Measurements from ENCODE around the gene COP1. TPM values are rescaled to one million over a fixed set of nuclear protein-coding genes. Genes with fewer than 3 reads are reported as not detected.

COP1 gene
- total and polyA plus RNA-seq, 2 of the 4 experiments (the other 2 are of a cell fraction) = 17.8 to 35.0 TPM

DNA sequence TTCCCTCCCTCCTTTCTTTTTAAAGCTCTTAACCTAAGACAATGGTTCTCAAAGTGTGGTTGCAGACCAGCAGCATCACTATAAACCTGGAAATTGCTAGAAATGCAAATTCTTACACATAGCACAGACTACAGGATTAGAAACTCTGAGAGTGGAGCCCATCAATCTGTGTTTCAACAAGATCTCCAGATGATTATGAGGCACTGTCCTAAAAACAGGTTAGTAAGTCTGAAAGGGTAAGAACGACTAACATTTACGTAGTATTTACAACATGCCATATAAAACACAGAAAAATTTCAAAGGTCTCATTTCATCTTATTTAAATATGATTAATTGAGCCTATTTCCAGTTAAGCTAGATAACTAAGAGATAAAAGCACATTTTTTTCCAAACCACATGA, 138.8 kb downstream of the COP1 start:
- Histone ChIP-seq H3K18ac (ENCODE audit: low read depth, low read length) (no peak overlapping the region), H4K20me1 (ENCODE audit: insufficient read depth, low read length) (no peaks in the 10 kb centered on the region), H3K23ac (ENCODE audit: low read depth, low read length) (no peak overlapping the region), H3K14ac (replicated peaks; ENCODE audit: low read depth, low read length) (no peak overlapping the region), H2AK9ac (replicated peaks; ENCODE audit: low read depth, low read length, poor library complexity) (no peak overlapping the region), H3K9me1 (ENCODE audit: insufficient read depth, low read length) (peaks cover 12% of the 10 kb centered on the region), H3K56ac (ENCODE audit: extremely low read depth, insufficient read depth, low read length) (no peak overlapping the region), H2BK120ac (ENCODE audit: low read depth, low read length) (no peak overlapping the region), H3K4me1 (ENCODE audit: control insufficient read depth, insufficient read depth, low read length) (no peaks in the 10 kb centered on the region), H4K8ac (ENCODE audit: low read depth in 2 of 2, low read length in 2 of 2) (no peak overlapping the region), H2AFZ (replicated peaks; ENCODE audit: low read length, poor library complexity) (no peak overlapping the region), H3K4me3 (ENCODE audit: insufficient read depth, low read depth, low read length) (no peak overlapping the region), H2AK5ac (ENCODE audit: low read depth, low read length) (no peak overlapping the region), H3K27ac (ENCODE audit: insufficient read depth, low read length) (no peak overlapping the region), H4K91ac (ENCODE audit: insufficient read depth, low read depth, low read length) (no peak overlapping the region), H3K4me2 (ENCODE audit: low read depth, low read length) (no peak overlapping the region), H3K36me3 (ENCODE audit: control insufficient read depth, insufficient read depth, low read length) (peaks cover 4% of the 10 kb centered on the region; the same call in 1 of the 2 replicates), H3K4ac (ENCODE audit: low read depth, low read length) (no peak overlapping the region), H3K79me1 (ENCODE audit: low read depth in 1 of 2, low read length in 2 of 2) (peaks cover 11 to 20% of the 10 kb centered on the region in 2 experiments), H3K27me3 (ENCODE audit: control insufficient read depth, insufficient read depth, low read length) (no peaks in the 10 kb centered on the region), H3K9me3 (ENCODE audit: control insufficient read depth, insufficient read depth, low read length) (no peaks in the 10 kb centered on the region), H3K9ac (ENCODE audit: low read depth, low read length) (no peak overlapping the region), H2BK5ac (ENCODE audit: low read depth, low read length, poor library complexity, severe bottlenecking) (no peak overlapping the region), H2BK15ac (ENCODE audit: low read depth, low read length) (no peak overlapping the region), H2BK20ac (ENCODE audit: low read depth, low read length) (no peak overlapping the region), H4K5ac (ENCODE audit: low read depth, low read length) (no peak overlapping the region)
- TF ChIP-seq BHLHE40 (IDR thresholded peaks at IDR 0.05; ENCODE audit: low read depth, low read length) (no peak), FOS (IDR thresholded peaks at IDR 0.05; ENCODE audit: low read depth, low read length) (no peak), RAD21 (IDR thresholded peaks at IDR 0.05; ENCODE audit: low read length) (no peak), CTCF (conservative IDR thresholded peaks at IDR 0.05; ENCODE audit: low read depth, low read length) (no peak), CEBPB (IDR thresholded peaks at IDR 0.05; ENCODE audit: low read depth, low read length) (no peak), USF2 (IDR thresholded peaks at IDR 0.05; ENCODE audit: low read depth, low read length) (no peak), MAZ (IDR thresholded peaks at IDR 0.05; ENCODE audit: borderline replicate concordance, low read depth, low read length) (no peak), POLR2A (IDR thresholded peaks at IDR 0.05; ENCODE audit: low read depth, low read length) (no peak), SMC3 (IDR thresholded peaks at IDR 0.05; ENCODE audit: low read depth, low read length) (no peak), RCOR1 (IDR thresholded peaks at IDR 0.05; ENCODE audit: insufficient replicate concordance, low read length) (no peak), ELK1 (IDR thresholded peaks at IDR 0.05; ENCODE audit: borderline replicate concordance, low read depth, low read length) (no peak), MXI1 (IDR thresholded peaks at IDR 0.05; ENCODE audit: borderline replicate concordance, low read depth, low read length) (no peak)
- POLR2A ChIA-PET (ENCODE audit: unreplicated experiment) = interaction anchor here (0.7 kb wide), 1 partner anchor 234 kb away, joined by 10 read pairs; no protein-coding TSS in a partner anchor
- intact Hi-C loops (cut with micrococcal nuclease) (no loop called here), dilution Hi-C loops (cut with HindIII; ENCODE audit: low sequenced_read_pairs, unreplicated experiment) (no loop called here), in situ Hi-C loops (cut with MboI; ENCODE audit: low sequenced_read_pairs) (loop anchor here (25.0 kb wide), 1 partner anchor 581 kb away; no protein-coding TSS in a partner anchor)
- ATAC-seq (ENCODE audit: low read depth) = no peak
- DNase-seq = no peak
- no CpG with 5 or more reads among the region's 2 CpGs for WGBS, 2 experiments (ENCODE audit: extremely low coverage in 2 of 2, insufficient read length in 1 of 2)
- CTCF ChIA-PET = no interaction called here
- BruUV-seq (replicated peaks) = no TSS peak

Measured in IMR-90 (cell line).